Measurements from ENCODE around the gene DYRK1B.

The DYRK1B gene

DNA sequence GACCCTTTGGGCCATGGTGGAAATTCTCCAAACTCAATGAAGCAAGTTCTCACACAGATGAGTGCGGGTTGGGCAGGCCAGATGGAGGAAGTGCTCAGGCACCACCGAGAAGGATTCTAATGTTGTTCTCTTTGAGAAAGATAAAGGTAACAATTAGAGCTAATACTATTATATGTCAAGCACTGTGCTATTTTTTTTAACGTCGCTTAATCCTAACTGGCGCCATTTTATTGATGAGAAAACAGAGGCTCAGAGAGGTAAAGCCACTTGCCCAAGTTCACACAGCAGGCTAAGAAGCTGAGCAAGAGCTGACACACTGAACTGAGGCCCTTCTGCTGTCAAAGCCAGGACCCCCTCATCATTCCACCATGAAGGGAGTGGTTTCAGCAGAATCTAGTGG, 11.2 kb upstream of the DYRK1B start (continued):
- TF ChIP-seq ZNF280C (tag by site-specific recombination; IDR thresholded peaks at IDR 0.05) (no peak), ZNF324 (tag by site-specific recombination; IDR thresholded peaks at IDR 0.05) (peak; percentile 28; the same call in 1 of the 2 replicates), ZSCAN16 (tag by site-specific recombination; IDR thresholded peaks at IDR 0.05) (no peak), ZNF18 (tag by site-specific recombination; IDR thresholded peaks at IDR 0.05) (no peak), ZNF398 (tag by site-specific recombination; IDR thresholded peaks at IDR 0.05) (no peak), ZNF112 (tag by site-specific recombination; IDR thresholded peaks at IDR 0.05) (no peak), ZNF768 (tag by site-specific recombination; IDR thresholded peaks at IDR 0.05) (peak; percentile 100), ZNF174 (tag by site-specific recombination; IDR thresholded peaks at IDR 0.05) (no peak), ZNF701 (tag by site-specific recombination; IDR thresholded peaks at IDR 0.05) (no peak), ZNF391 (tag by site-specific recombination; IDR thresholded peaks at IDR 0.05; ENCODE audit: borderline replicate concordance, low read depth) (peak; percentile 15; the same call in 1 of the 2 replicates), KLF17 (tag by site-specific recombination; IDR thresholded peaks at IDR 0.05) (no peak; the same call in 1 of the 2 replicates), ZNF660 (tag by site-specific recombination; IDR thresholded peaks at IDR 0.05) (no peak), ZNF362 (tag by site-specific recombination; IDR thresholded peaks at IDR 0.05) (no peak), ZNF791 (tag by site-specific recombination; IDR thresholded peaks at IDR 0.05) (no peak), ZNF571 (tag by site-specific recombination; IDR thresholded peaks at IDR 0.05) (no peak), ZEB2 (tag by site-specific recombination; IDR thresholded peaks at IDR 0.05) (0 out of 2 replicates have a peak, but pooled peaks have one; percentile 21), ZNF433 (tag by site-specific recombination; IDR thresholded peaks at IDR 0.05; ENCODE audit: low read depth) (no peak), ZXDB (tag by site-specific recombination; IDR thresholded peaks at IDR 0.05) (no peak), KLF16 (tag by site-specific recombination; IDR thresholded peaks at IDR 0.05) (no peak), GFI1B (tag by site-specific recombination; IDR thresholded peaks at IDR 0.05) (no peak), ZNF311 (tag by site-specific recombination; IDR thresholded peaks at IDR 0.05; ENCODE audit: borderline replicate concordance) (no peak), HOXC10 (CRISPR knock-in tag; IDR thresholded peaks at IDR 0.05) (no peak), ZNF37A (tag by site-specific recombination; IDR thresholded peaks at IDR 0.05) (no peak), YY1 (tag by site-specific recombination; IDR thresholded peaks at IDR 0.05) (no peak), ZNF239 (tag by site-specific recombination; IDR thresholded peaks at IDR 0.05) (no peak), ZNF658 (tag by site-specific recombination; IDR thresholded peaks at IDR 0.05) (no peak), SP7 (tag by site-specific recombination; IDR thresholded peaks at IDR 0.05) (0 out of 2 replicates have a peak, but pooled peaks have one; percentile 3)
- TF ChIP-seq, protein P1, sequence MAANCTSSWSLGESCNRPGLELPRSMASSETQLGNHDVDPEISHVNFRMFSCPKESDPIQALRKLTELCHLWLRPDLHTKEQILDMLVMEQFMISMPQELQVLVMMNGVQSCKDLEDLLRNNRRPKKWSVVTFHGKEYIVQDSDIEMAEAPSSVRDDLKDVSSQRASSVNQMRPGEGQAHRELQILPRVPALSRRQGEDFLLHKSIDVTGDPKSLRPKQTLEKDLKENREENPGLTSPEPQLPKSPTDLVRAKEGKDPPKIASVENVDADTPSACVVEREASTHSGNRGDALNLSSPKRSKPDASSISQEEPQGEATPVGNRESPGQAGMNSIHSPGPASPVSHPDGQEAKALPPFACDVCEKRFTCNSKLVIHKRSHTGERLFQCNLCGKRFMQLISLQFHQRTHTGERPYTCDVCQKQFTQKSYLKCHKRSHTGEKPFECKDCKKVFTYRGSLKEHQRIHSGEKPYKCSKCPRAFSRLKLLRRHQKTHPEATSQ (tag by site-specific recombination; IDR thresholded peaks at IDR 0.05): no peak
